Measurements from ENCODE around the gene RIPK4.

The RIPK4 gene

DNA sequence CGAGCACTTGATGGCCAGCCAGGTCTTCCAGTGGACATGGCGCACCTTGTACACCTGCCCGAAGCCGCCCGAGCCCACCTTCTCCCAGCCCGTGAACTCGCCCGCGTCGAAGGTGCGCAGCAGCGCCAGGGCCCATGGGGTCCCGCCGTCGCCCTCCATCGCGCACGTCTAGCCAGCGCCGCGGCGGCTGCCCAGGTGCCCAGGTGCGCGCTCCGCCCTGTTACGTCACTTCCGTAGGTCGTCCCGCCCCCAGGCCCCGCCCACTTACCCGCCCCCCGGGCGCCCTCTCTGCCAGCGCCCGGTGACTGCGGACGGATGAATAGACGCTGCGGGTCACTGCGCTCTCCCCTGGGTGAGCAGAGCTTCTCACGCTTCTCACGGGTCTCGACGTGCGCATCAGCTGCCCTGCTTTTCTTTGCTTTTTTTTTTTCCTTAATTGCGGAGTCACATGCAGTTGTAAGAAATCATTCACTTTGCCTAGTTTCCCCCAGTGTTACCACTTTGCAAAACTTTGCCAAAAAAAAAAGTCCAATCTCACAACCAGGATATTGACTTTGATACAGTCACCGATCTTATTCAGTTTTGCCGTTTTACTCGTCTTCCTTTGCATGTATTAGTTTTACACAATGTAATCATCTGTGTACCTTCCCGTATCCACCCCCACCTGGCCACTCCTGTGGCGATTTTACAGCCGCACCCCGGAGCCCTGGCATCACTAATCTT lies at the start of gene RIPK4:
Gene RIPK4, minus strand, starts transcription at position 170 of the 723 bp plus-strand sequence. Its CDS starts 11 bp downstream, at position 159.
- DNase-seq, result peak; percentile 63 to 74

DNA sequence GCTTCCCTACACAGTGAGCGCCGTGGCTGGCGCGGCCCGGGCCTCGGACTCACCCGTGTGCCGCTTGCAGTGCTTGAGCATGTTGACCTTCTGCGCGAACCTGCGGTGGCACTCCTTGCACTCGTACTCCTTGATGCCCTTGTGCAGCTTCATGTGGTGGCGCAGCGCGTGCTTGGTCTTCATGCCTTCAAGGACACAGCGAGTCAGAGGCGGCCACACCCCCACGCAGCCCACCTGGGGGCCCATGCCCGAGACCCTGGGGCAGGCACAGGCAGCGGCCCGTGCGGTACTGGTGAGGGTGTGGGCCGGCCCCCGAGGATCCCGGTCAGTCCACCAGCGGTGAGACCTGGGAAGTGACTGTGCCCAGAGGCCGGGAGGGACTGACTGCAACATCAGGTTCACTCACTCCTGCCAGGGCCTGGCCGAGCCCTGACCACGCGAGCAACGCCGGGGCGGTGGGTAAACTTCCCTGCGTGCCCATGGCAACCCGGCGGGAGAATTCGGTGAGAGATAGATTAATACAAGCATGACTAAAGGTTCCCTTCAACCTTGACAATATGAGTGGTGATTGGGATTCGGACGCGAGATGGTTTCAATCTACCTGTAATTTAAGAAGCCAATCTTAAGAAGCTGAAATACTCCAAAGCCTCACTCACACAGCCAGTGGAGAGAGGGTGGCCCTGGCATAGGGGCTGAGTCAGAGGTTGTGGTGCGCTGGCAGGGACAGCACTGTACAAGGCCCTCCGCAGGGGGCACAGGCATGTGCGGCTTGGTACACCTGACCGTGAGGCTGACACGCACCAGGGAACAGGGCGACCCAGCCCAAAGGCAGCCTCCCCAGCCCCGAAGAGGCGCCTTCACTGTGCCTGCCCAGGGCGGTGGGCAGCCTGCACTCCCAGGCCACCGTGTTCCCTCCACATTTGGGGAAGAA lies 49.1 kb upstream of the RIPK4 start:
- no peak for DNase-seq

DNA sequence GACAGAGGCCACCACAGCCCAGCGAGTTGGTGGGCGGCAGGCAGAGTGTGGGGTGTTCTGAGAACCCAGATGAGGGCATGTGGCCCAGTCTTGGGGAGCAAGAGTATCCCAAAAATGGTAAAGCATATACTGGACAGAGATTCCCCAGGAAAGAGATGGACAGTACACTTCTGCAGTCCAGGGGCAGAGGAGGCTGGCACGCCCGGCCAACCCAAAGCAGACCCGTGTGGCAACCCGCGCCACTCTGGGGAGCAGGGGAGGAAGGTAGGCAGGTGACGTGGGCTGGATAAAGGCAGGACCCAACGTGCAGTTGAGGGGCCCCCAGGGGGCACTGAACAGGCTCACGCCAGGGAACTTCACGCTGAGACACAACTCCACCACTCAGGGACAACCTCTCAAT lies 46.4 kb upstream of the RIPK4 start:
- DNase-seq, result no peak

DNA sequence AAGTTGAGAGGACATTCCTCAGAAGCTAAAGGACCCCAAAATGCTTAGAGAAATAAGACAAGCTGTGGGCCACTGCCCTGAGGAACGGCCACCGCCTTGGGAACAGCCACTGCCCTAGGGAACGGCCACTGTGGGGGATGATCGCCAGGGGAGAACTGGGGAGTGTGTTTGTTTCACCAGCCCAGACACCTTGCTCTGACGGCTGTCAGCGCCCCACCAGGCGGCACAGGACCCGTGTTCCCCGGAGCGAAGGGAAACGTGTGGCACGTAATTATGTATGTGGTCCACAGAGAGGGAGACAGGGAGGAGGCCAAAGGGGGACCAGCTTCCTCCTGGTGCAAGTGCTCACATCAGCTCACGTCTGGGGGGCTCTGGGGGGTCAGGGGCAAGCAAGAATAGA lies 45.8 kb upstream of the RIPK4 start:
- DNase-seq, result no peak

DNA sequence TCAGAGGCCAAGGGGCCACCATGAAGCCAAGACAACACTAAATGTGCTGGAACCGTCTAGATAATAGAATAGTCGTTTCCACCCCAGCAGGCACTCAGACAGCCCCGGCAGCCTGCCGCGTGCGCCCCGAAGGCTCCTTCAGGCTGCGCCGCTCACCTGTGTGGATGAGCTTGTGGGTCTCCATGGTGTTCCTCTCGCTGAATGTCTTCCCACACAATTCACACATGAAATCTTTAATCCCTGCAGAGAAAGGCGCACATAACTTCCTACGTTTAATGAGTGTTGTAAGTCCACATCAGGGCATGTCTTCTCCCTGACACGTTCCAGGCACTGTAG lies 43.7 kb upstream of the RIPK4 start:
- no peak for DNase-seq

DNA sequence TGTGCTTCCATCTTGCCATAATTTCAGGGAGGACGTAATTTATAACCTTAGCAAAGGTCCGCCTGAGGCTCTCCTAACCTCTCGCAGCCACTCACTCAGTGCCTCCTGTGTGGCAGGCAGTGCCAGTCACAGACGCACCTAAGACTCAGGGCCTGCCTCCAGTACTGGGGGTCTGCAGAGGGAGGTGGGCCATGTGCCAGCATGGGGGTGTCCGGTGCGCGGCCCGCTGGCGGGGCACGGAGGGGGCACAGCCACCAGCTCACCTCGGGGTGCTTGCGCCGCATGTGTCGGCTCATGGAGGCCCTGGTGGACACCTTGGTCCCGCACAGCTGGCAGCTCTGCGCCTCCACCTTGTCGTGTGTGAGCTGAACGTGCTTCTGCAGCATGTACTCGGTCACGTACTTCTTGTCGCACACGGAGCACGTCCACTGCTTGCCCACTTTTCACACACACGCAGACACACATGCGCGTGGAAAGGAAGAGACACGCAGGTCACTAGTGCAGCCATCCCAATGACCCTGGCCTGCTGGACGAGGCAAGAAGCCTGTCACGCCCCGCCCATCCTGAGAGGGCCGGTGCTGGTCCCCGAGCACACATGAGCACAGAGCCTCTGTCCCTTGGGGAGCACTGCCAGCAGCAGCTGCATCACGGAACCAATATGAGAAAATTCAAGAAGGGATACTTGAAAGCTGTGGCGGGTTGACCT lies 43.2 kb upstream of the RIPK4 start:
- DNase-seq, result no peak

DNA sequence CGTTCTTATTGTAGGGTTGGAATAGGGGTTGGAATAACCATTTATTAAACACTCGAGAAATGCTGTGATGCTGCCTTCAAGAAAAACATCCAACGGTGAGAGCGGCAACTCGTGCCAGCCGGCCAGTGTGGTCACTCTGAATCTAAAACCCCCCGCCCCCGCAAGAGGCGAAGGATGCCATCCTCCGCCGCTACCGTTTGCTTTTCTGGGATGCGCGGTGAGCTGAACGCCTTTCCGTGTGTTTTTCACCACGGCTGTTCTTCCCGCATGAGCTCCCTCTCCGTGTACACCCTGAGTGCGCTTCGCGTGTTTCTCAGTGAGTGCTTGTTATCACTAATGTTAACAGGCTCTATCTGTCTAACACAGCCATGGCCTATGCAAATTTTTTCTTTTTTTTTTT lies 42.0 kb upstream of the RIPK4 start:
- DNase-seq, result no peak

DNA sequence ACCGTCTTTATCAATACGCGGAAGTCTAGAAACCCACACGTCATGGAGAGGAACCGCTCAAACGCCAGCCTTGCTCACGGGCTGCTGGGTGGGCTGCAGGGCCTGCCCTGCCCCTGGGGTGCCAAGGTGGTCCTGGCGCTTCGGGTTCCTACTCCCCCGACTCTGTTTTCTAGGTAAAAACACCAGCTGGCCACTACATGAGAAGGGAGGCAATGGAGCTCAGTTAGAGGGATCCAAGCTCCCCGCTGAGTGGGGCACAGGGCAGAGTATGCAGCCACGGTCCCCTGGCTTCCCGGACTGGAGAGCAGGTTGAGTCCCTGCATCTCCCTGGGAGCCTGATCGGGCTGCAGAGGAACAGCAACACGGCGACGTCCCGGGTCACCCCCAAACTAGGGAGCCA lies 41.2 kb upstream of the RIPK4 start:
- DNase-seq, result no peak

DNA sequence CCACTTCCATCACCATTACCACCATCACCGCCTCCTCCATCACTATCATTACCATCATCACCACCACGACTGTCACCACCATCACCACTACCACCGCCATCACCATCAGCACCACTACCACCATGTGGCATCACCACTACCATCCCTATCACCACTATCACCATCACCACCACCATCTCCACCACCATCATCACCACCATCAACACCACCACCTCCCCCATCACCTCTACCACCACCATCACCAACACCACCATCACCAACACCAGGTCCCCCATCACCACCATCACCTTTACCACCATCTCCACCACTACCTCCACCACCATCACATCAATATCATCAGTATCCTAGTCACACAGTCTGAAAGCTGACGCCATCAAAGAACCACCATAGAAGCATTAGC lies 39.9 kb upstream of the RIPK4 start:
- no peak for DNase-seq

DNA sequence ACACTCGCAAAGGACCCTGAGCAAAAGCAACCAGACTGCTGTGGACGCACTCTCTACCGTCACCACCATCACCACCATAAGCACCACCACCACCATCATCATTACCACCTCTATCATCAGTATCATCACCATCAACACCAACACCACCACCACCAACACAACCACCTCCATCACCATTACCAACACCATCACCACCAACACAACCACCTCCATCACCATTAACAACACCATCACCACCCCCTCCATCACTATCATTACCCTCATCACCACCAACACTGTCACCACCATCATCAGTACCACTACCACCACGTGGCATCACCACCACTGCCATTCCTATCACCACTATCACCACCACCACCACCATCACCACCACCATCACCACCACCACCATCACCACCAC lies 38.8 kb upstream of the RIPK4 start:
- no peak for DNase-seq

DNA sequence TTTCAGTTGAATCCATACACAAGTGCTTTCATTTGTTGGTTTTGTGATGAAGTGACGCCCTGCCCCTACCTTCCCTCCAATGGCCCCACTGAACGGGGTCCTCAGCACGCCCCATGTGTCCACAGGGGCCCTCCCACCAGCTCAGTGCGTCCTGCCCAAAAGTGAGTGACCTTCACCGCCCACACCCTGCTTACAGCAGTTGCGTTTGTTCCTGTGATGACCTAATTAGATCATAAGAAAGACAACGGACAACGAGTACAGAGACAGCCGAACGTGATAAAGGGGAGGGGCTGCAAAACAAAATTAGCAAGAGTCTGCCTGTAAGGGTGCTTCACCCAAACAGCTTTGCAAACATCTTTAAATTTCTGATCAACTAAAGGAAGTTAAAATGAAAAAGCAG lies 38.2 kb upstream of the RIPK4 start:
- DNase-seq, result no peak

DNA sequence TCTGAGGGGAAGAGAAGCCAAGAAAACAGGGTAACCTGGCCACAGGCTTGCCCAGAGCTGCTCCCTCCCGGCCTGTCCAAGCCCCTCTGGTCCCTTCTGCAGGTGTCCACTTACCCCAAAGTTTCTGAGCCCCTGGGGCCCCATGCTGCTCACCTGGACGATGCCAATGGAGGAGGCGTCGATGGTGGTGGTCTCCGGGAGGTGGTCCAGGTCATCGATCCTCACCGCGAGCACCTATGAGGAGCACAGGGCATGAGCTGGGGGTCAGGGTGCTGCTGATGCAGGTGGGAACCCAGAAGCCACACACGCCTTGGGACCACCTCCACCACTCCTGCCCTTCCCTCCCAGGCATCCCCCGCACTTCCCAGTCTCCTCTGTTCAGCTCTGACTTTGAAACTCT lies 37.5 kb upstream of the RIPK4 start:
- no peak for DNase-seq

DNA sequence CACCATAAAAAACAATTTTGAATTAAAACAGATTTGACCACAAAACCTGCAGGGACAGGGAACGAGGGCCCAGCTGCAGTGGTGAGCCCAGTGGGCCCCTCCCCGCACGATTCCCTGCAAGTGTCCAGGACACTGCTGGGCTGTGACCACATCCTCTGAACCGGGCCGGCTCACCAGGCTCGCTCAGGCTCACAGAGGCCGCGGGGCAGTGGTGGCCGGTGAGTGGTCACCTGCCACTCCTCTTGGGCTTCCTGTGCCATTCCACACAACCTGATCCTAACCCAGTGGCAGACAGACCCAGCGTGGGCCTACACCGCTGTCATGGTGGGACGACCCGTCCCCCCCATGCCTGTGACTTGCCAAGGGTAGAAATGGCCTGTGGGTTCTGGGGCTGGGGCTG lies 36.5 kb upstream of the RIPK4 start:
- no peak for DNase-seq

DNA sequence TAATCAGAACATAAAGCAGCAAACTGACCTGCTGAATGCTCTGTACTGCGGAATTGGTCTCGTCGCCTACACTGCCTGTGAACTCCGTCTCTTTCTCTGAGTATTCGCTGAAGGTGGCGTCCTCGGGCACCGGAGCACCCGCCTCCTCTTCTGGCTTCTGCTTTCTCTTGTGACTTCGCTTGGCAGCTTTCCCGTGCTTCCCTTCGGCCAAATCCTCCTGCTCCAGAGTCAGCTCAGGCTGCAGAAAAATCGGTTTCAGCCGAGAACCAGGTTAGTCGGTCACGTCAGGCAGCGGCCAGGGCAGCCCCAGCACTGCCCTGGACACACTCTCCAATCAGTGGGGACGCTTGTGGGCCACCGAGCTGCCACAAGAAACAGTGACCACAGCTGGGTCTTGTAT lies 35.8 kb upstream of the RIPK4 start:
- DNase-seq, result no peak

DNA sequence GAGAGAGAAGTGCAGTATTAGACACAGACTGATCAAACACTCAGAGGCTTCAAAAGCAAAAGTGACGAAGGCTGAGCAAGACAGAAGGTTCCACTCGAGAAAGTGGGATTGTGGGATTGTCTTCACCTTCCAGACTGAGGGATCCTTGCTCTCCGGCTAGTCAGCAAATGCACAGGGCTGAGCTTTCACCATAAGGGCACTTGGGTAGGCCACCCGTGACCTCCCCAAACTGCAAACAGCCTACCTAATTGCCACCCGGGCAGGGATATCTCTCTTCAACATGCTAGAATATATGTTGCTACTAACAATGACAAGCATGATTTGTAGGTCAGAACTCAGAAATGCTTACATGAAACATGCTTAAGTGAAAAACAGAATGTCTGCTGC lies 35.3 kb upstream of the RIPK4 start:
- no peak for DNase-seq

DNA sequence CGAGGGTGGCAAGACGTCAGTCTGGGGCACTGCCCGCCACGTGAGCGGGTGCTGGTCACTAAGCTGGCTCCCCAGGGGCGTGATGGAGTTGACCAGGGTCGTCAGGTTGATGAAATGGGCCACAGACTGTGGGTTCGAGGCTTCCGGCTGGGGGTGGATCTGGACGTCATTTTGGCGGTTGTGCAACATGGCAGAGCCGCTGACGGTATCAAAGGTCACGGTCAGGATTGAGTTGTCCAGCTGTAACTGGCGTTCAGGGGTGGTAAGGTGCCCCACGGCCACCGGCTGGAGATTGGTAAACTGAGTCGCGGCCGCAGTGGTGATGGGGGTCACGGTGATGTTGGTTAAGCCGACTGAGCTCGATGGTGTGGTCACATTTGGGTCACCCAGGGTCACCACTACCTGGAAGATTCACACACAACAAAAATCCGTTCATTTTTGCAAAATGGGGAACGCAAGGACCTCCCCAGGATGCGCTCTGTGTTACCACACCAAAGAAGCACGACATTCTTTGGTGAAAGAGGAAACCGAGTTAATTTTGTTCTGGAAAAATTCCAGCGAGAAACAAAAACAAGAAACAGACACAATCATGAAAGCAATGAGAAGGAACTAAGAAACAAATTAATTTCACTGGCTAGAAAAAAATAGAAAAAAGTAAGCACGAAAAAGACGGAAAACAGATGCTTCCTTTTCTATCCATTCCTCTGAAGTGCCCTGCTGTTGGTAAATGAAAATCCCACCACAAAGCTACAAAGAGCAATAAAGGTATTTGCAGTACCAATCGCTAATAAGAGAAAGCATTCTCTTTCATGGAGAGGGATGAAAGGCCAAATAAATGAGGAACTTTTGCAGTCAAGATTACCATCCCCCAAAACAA lies 34.7 kb upstream of the RIPK4 start:
- DNase-seq, result no peak

DNA sequence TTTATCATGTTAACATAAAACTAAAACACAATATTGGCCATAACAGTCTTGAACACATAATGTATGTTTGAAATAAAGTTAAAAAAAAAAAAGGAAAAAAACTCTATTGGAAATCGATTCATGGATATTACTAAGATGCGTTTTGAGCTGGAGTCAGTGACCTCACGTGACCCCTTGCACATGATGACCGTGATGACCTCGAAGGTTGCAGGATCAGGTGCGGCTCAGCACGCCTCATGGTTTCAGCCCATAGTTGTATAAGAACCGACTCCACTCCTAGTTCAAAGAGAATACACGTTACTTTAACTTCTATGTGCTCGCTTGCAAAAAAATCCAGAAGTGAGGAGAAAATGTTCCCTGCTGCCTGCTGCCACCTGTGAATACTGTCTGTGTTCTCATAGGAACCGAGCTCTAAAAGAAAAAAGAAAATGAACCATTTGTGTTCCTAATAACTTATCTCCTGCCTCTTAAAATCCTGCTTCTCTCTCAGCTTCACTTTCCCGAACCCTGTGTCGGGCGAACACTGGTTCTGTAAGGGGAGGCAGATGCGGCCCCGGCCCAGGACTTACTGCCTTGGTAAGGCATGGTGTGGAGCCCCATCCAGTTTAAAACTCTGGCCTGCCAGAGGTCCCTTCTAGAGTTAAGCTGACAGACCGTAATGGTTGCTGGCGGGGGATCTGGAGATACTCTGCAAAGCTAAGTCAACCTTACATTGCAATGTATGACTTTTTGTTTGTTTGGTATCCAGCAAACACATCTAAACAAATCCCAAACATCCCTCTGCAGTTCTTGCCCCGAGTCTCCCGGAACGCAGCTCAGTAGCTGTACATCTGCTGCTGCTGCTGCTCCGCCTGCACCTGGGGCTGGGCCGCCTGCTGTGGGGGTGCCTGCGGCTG lies 33.8 kb upstream of the RIPK4 start:
- DNase-seq, result no peak

DNA sequence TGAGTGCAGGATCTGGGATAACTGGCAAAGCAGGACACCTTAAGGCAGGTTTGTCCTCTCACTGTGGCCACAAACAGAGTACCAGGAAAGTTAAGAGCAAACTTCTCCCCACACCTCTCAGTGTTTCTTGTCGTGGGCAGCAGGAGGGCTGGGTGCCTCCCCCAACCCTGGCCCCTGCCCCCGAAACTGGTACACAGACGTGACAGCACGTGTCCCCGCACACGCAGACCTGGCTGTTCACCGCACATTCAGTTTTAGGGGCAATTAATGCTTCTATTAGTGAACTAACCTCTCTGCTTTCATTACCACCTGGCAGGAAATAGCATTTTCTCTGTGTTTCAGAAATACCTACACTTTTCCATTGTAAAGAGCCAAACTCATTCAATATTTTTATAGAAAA lies 32.9 kb upstream of the RIPK4 start:
- no peak for DNase-seq

DNA sequence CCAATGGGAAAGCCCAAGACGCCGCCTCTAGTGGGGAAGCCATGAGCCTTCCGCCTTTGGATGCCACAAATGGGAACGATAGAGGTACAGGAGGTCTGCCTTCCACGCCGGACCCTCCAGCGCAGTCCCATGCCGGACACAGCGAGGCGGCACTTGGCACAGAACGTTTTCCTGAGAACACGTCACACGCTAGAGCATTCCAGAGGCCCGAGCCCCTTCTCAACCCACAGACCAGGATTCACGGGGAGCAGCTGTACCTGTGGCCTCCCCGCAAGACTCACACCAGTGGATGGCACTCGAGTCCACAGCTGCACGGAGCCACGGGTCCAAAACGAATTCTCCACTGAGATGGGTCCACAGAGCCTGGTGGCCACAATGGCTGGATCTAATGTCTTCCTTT lies 31.5 kb upstream of the RIPK4 start:
- no peak for DNase-seq

DNA sequence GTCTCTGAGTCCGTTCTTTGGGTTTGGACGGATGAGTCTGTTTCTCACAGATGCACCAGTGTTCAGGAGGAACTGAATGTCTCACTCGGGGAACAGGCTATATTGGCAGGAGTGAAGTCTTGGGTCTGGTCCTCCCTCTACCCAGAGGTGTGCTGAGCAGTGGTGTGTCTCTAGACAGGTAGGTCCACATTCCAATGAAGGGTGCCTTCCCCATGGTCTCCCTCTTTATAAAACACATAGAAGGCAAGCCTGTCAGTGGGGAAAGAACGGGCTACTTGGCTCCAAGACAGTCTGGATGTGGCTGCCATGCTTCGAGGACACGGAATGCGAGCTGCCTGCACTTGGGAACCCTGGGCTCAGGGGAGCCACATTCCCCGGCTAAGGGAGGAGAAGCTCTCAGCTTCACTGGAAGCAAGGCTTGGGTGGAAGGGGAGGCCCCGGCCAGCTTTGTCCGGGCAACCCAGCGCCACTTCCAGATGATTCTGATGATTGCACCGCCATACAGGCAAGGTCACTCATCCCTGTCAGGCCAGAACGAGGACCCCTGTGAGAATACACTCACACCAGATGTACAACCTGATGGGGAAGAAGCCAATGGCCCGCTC lies 29.7 kb upstream of the RIPK4 start:
- no peak for DNase-seq

DNA sequence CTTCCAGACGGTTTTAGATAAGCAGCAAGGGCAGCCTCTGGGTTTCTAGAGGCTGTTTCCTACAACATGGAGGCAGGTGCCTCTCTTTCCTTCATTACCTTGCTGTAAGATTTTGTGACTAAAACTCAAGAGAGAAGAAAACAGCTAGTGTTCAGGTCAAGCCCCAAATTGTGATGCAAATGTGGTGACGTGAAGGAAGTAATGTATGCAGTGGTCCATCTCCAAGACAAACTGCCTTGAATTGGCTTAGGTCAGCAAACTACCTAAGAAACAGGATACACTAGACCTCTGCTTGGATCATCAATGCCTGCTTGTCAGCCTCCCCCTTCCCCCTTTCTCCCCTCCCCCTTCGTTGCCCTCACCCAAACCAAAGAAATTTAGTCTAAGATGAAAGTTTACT lies 28.9 kb upstream of the RIPK4 start:
- DNase-seq, result no peak

Data from stimulated activated CD4-positive, alpha-beta T cell treated with anti-CD3 and anti-CD28 coated beads, Interleukin-2, amount 100 ng/mL, for 24 hours (primary cell).